GM21786 (cell line): ENCODE data around the gene DSCAM.

Experiments used
- ATAC-seq: cut with Tn5 transposase; IDR thresholded peaks from one replicate; pipeline ENCODE4 v1.9.1; 2021; ENCODE audit not compliant: unreplicated experiment

Gene DSCAM

DNA sequence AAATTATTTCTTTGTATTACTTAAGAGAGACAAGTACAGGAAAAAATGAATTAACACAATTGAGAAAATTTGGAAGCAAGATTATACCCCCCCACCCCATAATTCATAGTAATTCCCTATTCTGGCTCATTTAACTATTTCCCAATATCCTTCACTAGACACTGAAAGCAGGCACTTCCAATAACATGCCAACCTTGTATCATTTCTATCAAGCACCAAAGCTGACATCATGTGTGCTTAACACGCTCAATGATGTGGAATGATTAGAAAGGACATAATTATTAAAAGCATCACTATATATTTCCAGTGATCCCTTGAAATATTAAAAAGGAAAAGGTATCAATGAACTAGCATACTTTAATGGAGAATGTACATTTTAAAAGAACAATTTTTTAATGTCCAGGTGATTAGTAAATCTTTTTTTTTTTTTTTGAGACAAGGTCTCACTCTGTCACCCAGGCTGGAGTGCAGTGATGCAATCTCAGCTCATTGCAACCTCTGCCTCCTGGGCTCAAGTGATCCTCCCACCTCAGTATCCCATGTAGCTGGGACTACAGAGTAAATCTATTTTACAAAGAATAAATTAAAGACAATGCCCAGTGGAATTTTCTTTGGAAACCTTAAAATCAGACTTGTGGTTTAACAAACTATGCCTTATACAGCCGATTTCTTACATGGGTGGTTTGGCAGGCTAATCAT lies 443.9 kb downstream of the DSCAM start:
- ATAC-seq, result no peak

DNA sequence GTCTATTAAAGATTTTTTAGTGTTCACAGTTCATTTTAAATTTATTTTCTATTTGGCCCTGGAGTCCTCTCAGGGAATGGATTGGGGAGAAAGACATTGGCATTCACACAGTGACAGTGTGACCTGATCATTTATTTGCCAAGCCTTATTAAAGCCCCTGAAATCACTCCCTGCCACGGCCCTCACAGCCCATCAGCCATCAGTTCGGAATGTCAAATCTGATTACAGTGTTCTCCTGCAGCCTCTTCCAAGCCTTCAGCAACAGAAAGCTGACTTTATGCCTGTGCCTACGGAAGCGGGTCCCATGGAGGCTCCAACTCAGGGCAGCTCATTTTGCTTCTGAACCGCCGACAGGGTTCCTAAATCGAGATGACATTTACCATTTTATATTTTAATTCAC lies 451.2 kb downstream of the DSCAM start:
- no peak for ATAC-seq

DNA sequence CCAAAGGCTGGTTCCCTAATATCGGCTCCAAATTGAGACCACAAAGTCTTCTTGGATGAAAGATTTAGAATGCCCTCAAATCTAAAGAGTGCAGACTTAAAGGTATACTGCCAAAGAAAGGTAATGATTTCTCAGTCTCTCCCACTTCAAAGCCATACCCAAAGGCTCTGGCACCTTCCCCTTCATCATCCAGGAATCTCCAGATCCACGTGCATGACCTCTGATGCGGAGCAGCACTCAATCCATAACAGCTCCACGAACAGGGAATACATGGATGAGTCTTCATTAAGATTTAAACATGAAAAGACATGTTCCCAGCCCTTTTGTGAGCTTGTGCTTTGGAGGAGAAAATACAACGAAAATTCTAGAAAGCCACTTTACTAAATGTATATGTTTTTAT lies 453.9 kb downstream of the DSCAM start:
- no peak for ATAC-seq

DNA sequence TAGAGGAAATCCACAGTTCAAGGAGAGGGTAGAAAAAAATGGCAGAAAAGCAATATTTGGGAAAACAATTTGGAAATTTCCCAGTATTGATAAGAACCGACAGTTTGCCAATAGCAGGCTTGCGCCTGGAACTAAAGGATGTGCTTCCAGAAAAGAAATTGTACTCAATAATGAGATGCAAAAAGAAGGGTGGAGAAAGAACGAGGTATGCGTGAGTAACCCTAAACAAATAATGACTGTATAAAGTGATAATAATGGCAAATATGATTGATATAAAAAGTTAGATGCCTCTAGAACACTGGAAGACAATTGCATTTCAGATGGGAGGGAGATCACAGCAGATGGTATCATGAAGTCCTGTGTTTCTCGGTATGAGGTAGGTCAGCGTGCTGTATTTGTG lies 458.9 kb downstream of the DSCAM start:
- no peak for ATAC-seq

DNA sequence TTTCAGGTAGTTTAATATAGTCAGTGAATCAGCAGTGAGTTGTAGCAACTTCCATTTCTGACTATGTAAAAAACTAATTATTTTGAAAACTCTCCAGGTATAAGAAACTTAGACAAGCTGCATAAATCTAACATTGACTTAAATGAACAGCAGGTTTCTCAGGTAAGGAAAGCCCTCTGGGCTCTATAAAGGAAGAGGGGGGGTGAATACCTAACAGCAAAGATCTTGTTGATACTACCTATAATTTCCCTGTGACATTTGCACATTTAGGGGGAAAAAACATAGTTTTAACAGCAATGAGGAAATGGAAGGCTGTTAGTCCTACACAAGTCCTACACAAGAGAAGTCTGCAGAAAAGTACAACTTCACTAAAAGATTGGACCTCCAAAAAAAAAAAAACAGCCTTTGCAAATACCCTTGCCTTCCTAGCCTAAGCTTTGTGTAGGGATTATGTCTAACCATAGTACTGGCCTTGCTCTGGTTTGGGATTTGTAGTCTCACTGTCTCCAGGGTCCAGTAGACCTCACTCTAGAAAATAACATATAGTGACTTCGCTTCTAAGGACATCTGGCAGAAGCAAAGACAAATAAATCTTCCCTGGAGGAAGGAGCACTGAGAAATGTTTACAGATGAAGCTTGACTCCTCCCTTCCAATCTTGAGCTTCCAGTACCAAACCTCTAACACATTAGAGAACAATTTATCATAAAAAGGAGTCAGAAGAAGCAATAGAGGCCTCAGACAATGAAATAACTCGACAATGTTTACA lies 459.8 kb downstream of the DSCAM start:
- no peak for ATAC-seq

GRCh38 chr21:40386294-40386911 lies 460.6 kb downstream of the DSCAM start:
- no peak for ATAC-seq

DNA sequence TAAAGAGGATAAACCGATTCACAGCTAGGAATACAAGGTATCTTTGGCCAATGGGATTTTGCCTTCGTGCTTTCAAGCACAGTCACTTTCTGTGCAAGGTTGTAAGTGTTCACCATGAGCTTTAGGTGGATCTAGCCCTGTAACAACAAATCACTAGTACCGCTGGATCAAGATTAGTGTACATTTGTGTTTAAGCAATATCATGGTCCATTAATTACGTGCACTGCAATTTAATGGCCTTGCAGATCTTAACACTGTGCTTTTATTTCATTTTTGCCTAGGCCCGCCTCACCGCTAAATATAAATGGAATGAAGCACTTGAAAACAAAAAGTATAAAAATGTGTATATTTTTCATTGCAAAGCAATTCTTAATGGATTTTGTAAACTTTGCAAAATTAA lies 461.1 kb downstream of the DSCAM start:
- no peak for ATAC-seq

GRCh38 chr21:40383951-40384350 lies 463.0 kb downstream of the DSCAM start:
- ATAC-seq, result no peak

DNA sequence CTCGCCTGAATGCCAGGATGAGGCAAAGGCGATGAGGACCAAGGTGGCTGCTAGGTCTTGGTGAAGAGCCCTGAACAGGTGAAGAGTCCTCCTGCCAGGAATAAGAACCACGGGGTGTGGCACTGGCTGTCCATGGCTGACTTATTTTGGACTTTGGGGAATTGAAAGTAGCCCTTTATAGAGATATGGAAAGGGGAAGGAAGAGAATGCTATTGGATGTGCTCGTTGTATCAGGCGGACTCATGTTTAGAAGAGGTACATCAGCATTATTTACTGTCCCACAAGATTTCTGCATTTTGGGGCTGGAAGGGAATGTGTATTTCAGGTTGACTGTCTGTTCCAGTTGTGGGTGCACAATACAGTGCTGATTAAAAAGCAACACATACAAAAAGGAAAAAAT lies 465.8 kb downstream of the DSCAM start:
- ATAC-seq, result no peak

DNA sequence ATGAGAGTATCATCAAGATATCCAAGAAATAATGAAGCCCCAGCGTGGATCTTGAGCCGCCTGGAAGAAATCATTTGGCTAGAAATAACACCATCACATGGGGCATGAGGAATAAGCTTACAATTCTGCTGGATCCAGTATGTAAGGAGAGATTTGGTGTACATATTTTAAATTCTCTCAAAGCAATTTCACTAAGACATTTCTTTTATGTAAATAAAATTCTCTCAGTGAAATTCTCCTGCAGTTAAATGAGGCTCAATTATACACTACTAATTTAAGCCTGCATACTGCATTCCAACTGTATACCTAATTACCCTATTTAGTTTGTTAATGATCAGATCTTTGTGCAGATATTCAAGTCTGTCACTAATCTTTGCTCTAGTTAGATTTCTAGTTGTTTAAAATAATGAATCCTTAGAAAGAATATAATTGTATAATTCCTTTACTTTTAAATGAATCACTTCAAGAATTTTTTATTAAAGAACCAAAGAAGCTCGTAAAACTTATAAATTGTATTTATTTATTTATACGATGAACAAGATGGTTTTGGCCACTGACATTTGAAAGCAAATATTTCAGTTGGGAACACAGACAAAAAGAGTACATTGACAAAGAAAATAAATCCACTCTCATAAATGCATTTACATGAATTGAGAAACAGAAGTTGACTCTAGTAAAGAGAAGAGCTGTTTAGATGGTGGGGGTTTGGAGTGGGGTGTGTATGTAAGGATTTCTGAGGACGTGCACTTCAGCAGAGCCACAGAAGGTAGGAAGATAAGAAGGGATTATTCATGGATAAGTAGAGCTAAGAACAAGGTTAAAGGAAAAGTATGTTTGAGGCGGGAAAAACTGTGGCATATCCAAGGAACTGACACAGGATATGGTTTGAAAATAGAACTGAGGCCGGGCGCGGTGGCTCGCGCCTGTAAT lies 466.8 kb downstream of the DSCAM start:
- no peak for ATAC-seq

DNA sequence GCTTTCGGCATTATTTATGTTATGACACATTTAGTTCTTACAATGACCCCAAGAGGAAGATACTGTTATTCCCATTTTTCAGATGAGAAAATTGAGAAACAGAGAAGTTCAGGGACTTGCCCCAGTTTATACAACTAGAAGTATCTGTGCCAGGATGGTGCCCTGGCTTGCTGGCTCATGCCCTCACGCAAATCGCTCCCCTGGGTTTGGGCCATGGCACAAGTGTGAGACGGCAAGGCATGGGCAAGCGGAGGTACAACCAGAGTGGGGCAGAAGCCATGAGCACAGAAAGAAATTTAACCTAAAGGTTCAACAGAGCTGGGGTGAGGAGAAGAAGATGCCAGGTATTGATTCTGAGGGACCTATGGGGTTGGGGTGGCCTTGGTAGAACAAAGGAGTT lies 469.8 kb downstream of the DSCAM start:
- ATAC-seq, result no peak

GRCh38 chr21:40373761-40374160 lies 473.2 kb downstream of the DSCAM start:
- no peak for ATAC-seq

- no peak for ATAC-seq
Observed at GRCh38 chr21:40372506-40372905, 474.5 kb downstream of the DSCAM start.

DNA sequence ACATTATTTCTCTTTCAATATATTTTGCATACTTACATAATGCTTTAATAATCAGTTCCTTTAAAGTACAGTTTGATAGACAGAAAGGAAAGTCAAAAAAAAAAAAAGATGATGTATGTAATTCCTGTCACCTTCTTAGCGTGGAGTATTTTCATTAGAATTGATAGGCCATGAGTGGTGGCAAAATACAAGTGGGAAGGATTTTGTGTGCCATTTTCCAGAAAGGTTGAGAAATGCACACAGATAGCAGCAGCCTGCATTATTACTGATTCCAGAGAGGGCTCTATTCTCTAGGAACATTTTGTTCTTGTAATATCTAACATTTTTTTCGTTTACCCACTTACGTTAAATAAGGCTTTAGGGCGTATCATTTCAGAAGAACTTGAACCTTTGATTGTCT lies 475.6 kb downstream of the DSCAM start:
- no peak for ATAC-seq

DNA sequence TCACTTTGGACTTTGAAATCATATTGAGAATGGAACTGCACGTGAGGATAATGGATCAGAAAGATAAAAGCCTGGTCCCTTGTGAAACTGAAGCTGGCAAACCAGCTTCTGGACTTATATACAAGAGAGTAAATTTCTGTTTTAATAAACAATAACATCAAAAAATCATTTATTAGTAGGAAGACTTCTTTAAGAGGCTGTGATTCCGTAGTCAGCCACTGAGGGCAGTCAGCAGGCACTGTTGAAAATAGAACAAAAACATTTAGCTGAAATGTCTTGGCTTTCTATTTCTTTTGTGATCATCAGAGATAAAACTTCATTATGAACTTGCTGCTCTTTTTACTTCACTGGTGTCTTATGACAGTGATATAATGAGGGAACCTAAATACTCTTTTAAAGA lies 490.3 kb downstream of the DSCAM start:
- ATAC-seq, result no peak

GRCh38 chr21:40355076-40355475 lies 491.9 kb downstream of the DSCAM start:
- ATAC-seq, result no peak

- no peak for ATAC-seq
Observed at GRCh38 chr21:40351006-40351405, 496.0 kb downstream of the DSCAM start.

DNA sequence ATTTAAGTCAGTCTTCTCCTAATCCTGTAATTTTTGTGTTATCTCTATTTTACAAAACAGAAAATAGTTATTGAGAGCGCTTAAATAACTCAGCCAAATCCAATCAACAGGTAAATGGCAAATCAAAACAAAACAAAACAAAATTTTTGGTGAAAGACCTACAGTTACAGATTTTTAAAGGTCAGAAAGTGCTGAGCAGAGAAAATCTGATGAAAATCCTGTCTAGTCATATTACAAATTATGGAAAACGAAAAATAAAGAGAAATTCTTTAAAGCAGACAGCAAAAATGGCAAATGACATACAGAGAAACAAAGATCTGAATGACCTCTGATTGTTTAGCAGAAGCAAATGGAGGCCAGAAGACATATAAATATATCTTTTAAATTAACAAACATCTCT lies 497.4 kb downstream of the DSCAM start:
- ATAC-seq, result no peak

DNA sequence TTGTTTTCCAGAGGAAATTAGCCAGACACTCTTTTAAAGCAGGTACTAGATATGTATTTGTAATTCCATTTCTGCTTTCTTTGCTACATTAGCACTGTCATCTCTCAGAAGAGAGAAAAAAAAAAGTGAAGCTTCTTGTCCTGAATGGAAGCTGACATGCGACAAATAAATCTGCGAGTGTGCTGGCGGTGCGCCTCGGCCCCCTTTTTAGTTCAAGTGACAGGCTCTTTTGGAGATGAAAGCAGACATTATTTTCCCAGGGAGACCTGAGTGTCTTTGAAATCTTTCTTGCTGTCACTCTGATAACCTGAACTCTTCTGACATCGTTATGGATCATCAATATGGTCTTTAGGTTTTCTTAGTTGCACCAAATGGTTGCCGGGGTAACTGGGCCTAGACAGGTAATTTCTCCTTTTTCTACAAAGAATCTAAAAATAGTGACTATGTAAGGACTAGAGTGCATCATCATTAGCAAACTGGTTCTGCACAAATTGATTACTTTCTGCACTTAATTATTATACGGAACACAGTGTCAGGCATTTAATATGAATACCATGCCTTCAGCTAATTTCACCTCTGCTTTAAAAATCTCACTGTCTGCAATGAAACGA lies 501.1 kb downstream of the DSCAM start:
- ATAC-seq, result no peak

- no peak for ATAC-seq
Observed at GRCh38 chr21:40340357-40340756, 506.6 kb downstream of the DSCAM start.

GRCh38 chr21:40339050-40339449 lies 507.9 kb downstream of the DSCAM start:
- ATAC-seq, result no peak
